Activated gamma-delta T cell treated with Interleukin-2 at 50 U/mL for 16 hours (primary cell): ENCODE data around the gene ADAMTS6.
A peak's percentile ranks its signal among the peaks of the same experiment; 100 is the strongest.
"Not testable (repeated sequence)": the region's sequence is repeated elsewhere in the genome, so short reads cannot be mapped to it uniquely, and the experiment has no call there.

Experiments used
- DNase-seq: peaks from one replicate; pipeline ENCODE4 v3.0.0-alpha.2; 2020

The ADAMTS6 gene, protein sequence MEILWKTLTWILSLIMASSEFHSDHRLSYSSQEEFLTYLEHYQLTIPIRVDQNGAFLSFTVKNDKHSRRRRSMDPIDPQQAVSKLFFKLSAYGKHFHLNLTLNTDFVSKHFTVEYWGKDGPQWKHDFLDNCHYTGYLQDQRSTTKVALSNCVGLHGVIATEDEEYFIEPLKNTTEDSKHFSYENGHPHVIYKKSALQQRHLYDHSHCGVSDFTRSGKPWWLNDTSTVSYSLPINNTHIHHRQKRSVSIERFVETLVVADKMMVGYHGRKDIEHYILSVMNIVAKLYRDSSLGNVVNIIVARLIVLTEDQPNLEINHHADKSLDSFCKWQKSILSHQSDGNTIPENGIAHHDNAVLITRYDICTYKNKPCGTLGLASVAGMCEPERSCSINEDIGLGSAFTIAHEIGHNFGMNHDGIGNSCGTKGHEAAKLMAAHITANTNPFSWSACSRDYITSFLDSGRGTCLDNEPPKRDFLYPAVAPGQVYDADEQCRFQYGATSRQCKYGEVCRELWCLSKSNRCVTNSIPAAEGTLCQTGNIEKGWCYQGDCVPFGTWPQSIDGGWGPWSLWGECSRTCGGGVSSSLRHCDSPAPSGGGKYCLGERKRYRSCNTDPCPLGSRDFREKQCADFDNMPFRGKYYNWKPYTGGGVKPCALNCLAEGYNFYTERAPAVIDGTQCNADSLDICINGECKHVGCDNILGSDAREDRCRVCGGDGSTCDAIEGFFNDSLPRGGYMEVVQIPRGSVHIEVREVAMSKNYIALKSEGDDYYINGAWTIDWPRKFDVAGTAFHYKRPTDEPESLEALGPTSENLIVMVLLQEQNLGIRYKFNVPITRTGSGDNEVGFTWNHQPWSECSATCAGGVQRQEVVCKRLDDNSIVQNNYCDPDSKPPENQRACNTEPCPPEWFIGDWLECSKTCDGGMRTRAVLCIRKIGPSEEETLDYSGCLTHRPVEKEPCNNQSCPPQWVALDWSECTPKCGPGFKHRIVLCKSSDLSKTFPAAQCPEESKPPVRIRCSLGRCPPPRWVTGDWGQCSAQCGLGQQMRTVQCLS (N-terminal part only)

DNA sequence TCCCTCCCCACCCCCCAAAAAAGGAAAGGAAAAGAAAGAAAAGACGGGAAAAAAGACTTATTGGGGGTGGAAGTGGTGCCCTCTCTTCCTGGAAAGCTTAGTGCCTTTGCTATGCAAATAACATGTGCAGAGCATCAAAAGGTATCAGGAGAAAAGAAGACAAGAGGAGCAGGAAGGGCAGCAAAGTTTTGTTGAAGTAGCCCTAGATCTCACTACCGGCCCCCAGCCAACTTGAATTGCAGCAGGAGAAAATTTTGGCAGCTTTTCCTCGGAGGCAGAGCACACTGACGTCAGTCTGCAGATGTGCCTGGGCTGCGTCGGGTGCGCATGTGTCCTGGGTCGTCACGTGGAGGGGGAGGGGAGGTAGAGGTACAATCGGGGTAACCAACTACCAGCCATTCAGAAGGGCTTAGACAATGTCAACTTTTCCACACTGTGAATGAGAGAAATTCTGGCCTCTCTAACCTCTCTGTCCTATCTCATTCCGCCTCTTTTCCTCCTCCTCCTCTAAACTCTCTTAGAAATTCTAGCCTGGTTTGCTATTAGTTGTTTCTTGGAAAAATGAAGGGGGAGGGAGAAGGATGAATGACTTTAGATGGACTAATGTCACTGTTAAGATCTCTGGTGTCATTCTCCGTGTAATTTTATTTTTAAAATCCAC lies at the start of gene ADAMTS6:
Gene ADAMTS6 (minus strand): TSS at position 286 of the 661 bp plus-strand sequence. CDS start 8,247 bp downstream, outside the sequence.
- peak; percentile 69 for DNase-seq

GRCh38 chr5:65530904-65531303 lies 49.2 kb upstream of the ADAMTS6 start:
- DNase-seq: no peak

- DNase-seq: no peak
Measured at GRCh38 chr5:65525726-65526125, 44.0 kb upstream of the ADAMTS6 start.

GRCh38 chr5:65512170-65512937 lies 30.6 kb upstream of the ADAMTS6 start:
- DNase-seq: no peak

DNA sequence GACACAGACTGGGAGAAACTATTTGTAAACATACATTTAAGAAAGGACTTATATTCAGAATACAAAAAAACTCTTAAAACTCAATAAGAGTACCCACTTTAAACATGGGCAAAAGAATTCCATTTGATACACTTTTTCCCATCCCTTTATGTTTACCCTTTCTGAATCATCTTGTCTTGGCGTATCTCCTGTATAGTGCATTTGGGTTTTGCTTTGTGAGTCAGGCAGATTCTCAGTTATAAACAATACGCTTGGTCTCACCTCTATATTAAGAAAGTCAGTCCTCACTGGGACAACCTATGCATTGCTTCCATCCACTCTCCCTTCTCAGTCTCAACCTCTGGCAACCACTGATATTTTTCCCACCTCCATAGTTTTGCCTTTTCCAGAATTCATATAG lies 27.3 kb upstream of the ADAMTS6 start:
- DNase-seq: no peak

- DNase-seq: no peak
Measured at GRCh38 chr5:65506961-65507360, 25.2 kb upstream of the ADAMTS6 start.

GRCh38 chr5:65489119-65489518 lies 7.4 kb upstream of the ADAMTS6 start:
- no peak for DNase-seq

DNA sequence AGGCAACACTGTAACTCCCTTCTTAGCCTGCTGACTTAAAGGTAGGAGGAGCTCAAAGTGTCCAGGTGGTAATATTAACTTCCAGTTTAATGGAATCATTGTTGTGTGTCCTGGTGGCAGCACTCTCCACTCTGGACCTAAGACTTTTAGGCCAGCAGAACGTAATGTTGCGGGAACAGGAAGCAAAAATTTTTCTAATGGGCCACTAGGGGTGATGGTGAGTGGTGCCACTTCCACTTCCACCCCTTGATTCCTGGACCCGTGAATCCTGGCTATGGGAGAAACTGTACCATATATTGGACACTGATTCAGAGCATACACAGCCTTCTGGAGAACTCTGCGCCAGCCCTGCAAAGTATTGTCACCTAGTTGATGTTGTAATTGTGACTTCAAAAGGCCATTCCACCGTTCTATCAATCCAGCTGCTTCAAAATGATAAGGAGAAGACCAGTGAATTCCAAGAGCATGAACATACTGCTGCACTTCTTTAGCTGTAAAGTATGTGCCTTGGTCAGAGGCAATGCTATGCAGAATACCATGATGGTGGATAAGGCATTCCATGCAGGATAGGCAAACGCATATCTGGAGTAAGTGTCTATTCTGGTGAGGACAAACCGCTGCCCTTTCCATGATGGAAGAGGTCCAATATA lies 6.4 kb upstream of the ADAMTS6 start:
- not testable (repeated sequence) for DNase-seq

DNA sequence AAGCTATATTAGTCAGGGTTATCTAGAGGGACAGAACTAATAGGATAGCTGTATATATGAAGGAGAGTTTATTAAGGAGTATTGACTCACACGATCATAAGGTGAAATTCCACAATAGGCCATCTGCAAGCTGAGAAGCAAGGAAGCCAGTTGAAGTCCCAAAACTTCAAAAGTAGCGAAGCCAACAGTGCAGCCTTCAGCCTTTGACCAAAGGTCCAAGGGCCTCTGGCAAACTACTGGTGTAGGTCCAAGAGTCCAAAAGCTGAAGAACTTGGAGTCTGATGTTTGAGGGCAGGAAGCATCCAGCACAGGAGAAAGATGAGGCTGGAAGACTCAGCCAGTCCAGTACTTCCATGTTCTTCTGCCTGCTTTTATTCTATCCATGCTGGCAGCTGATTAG lies 5.1 kb upstream of the ADAMTS6 start:
- DNase-seq: not testable (repeated sequence)

- DNase-seq: no peak
Measured at GRCh38 chr5:65485405-65485804, 3.7 kb upstream of the ADAMTS6 start.

DNA sequence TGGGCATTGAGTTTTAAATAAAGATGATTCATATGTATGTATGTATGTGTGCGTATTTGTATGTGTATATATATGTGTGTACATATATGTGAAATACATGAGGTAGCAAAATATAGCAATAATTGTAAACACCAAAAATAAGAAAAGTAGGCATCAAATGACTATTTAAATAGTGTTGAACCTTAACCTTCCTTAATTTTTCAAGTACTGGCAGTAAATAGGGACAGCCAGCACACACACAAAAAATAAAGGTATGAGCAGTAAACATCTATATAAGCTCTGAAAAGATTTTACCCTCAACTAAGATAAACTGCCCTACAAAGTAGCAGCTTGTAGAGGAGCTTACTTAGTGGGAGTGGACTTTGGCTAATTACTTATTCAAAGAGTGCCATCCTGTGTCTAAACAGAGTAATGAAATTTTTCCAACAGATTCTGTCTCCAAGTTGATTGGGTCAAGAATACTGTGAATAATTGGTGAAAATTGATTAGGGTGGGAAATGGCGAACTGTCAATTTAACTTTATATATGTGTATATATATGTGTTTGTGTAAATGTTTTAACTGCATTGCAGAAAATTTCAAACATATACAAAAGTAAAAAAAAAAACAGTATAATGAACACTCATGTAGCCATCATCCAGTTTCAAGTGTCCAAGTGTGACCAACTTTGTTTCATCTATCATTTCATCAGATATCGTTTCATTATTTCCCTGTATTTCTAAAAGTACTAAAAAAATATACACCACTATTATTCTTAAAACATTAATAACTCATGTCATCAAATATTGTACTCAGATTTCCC lies 2.0 kb upstream of the ADAMTS6 start:
- DNase-seq: no peak

DNA sequence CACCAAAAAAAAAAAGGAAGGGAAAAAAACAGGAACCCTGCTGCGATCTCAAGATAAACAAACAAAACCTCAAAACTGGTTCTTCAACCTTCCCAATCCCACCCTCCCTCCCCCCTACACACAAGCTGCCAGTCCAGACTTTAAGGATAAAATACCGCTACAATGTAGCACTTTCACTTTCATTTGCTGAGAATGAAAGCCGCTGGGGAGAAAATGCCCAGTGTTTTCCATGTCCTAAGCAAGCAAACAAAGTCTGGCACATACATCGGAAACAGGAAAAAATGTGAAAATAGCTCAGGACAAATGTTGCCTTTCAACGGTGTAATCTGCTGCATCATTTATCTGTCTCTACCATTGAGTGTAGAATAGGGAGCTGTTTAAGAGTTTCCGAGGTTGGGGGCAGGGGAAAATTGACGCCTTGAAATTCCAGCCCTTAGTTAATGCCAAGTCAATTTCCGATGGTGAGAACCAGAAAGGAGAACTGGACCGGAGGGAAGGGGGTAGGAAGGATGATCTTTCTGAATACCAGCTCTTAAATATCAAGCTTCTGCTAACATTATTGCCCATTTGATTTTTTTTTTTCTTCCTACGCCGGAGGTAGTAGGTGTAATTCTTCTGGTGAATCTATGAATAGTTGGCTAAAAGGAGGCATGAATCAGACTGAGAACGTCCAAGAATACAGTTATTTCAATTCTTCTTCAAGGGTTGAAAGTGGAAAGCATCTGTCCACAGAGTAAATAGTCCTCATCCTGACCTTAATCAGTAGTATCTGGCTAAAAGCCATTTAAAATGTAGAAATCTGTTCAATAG lies 1.2 kb upstream of the ADAMTS6 start:
- no peak for DNase-seq

DNA sequence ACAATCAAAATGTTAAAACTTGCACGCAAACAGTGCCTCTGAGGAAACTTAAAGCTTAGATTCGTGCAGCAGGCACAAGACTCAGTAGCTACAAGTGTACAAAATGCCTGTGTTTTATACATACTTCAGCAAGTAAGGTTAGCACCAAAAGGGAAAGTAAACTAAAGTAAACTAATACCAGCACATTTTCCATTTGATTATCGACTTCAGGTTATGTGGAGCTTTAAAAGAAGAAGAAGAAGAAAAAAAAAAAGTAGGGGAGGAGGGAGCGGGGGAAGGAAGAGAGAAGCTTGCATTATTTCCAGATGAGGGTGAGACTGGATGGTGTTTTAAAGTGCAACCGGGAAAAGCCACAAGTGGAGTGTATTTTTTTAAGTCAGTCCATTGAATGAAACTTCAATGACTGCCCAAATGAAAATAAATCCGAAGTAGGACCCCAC lies 596 bp upstream of the ADAMTS6 start:
- DNase-seq: no peak

GRCh38 chr5:65481171-65481581 lies 544 bp downstream of the ADAMTS6 start:
- no peak for DNase-seq

DNA sequence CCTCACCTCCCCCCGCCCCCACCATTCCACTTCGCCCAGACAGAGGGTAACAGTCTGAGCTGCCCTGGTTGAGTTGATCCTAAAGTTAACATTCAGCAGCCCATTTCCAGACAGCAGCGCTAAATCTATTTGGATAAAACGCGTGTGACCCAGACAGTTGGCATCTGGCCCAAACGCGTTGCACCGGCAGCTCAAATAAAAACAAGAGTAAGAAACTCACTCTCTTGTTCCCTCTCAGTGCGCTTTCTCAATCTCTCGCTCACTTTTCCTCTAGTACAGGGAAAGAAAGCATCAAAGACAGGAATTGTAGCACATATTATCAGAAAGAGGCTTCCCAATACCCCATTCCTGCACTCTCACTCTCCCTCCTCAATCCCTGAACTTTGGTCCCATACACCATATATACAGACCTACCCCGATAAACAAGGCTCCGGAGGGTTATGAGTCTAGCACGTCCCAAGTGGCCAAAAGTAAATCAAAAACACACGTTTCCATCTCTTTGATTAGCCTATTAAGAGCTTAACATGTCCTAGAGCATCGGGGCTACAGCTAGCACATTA lies 1.3 kb downstream of the ADAMTS6 start:
- peak; percentile 26 for DNase-seq

DNA sequence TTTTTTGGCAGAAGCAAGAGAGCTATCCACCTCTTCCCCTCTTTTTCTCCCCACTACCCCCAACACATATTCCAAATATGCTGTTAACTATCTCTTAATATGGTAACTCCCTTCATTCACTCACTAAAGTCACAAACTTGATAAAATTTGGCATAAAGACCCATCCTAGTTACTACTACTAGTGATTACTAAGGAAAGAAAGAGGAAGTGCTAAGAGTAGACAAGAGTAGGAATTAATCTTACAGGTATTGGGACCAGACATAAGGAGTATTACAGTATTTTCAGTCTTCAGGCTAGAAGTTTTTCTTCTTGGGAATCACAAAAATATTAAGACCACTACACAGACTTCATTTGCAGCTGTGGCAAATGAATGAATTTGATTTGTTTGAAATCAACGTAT lies 2.2 kb downstream of the ADAMTS6 start:
- DNase-seq: no peak

- DNase-seq: no peak
Measured at GRCh38 chr5:65478336-65478735, 3.4 kb downstream of the ADAMTS6 start.

- no peak for DNase-seq
Measured at GRCh38 chr5:65475895-65476294, 5.8 kb downstream of the ADAMTS6 start.

DNA sequence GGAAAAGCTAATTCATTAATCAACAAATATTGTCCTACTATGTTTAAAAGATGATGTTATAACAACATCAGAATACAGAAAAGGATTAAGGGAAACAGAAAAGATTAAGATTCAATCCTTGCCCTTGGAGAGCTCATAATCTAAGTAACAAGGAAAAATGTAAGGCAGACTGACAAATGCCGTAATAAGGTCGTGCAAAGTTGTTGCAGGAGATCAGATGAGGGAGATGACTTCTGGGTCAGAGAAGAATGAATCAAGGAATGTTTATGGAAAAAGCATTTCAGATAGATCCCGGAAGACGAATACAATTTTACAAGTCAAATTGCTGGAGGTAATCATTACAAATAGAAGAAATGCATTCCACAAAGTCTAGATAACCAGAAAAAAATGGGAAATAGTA lies 6.4 kb downstream of the ADAMTS6 start:
- DNase-seq: no peak
